GM23338 (cell line): Measurements from ENCODE around the gene PTPDC1. TPM values are rescaled to one million over a fixed set of nuclear protein-coding genes. Genes with fewer than 3 reads are reported as not detected.

Experiments
- CREB1 ChIP-seq: fragments of 250-450 bp; sonication (Bioruptor Pico); IDR thresholded peaks from 2 replicates; pipeline ENCODE4 v1.5.0; 2020; ENCODE audit warnings: low read depth, mild to moderate bottlenecking, moderate library complexity
- EZH2phosphoT487 ChIP-seq: fragments of 200-600 bp; sonication (generic); IDR thresholded peaks from one replicate; pipeline ENCODE4 v1.8.1; 2018; ENCODE audit warnings: antibody characterized with exemption; ENCODE audit not compliant: unreplicated experiment
- JUNB ChIP-seq: IDR thresholded peaks from one replicate; pipeline ENCODE4 v1.6.1; 2016; ENCODE audit warnings: antibody characterized with exemption; ENCODE audit not compliant: unreplicated experiment
- POLR2AphosphoS5 ChIP-seq: IDR thresholded peaks from 2 replicates; pipeline ENCODE4 v1.6.1; 2016; ENCODE audit warnings: antibody characterized with exemption, low read depth
- STAT1 ChIP-seq: IDR thresholded peaks from one replicate; pipeline ENCODE4 v1.6.1; 2016; ENCODE audit warnings: antibody characterized with exemption; ENCODE audit not compliant: unreplicated experiment
- ZNF114 ChIP-seq: fragments of 250-450 bp; sonication (Bioruptor Pico); IDR thresholded peaks from 2 replicates; pipeline ENCODE4 v1.5.0; 2020; ENCODE audit warnings: mild to moderate bottlenecking, moderate library complexity
- ZNF331 ChIP-seq: fragments of 250-450 bp; sonication (Bioruptor Pico); IDR thresholded peaks from 2 replicates; pipeline ENCODE4 v1.5.0; 2020; ENCODE audit warnings: low read depth, mild to moderate bottlenecking, moderate library complexity
- polyA plus RNA-seq: library from polyadenylated mRNA; unstranded; fragments of >200 nt; fragmentation: Nextera tagmentation; extraction: Ambion mirVana; gene quantifications from 2 replicates; pipeline ENCODE4 v1.2.1, GENCODE V29; 2016
- total RNA-seq: library from RNA; depleted of rRNA; stranded (reverse); fragments of >200 nt; shearing (Covaris generic); gene quantifications from 2 replicates; pipeline ENCODE4 v1.2.3, GENCODE V29; 2014
- TF ChIP-seq, protein P1 (sequence below): fragments of 250-450 bp; sonication (Bioruptor Pico); IDR thresholded peaks from 2 replicates; pipeline ENCODE4 v1.5.0; 2020; ENCODE audit warnings: mild to moderate bottlenecking, moderate library complexity
- TF ChIP-seq, protein P2 (sequence below), 2 experiments: fragments of 200-600 bp in 1 of 2; sonication (generic) in 1 of 2; conservative IDR thresholded peaks; 2 replicates each; pipeline versions ENCODE4 v1.5.1 to v1.6.1; 2016 to 2017; ENCODE audit warnings: antibody characterized with exemption in 2 of 2, low read depth in 2 of 2, mild to moderate bottlenecking in 2 of 2, moderate library complexity in 1 of 2

PTPDC1 gene
- total and polyA plus RNA-seq, 2 experiments from 2014 or later, result 4.3 to 10.6 TPM

DNA sequence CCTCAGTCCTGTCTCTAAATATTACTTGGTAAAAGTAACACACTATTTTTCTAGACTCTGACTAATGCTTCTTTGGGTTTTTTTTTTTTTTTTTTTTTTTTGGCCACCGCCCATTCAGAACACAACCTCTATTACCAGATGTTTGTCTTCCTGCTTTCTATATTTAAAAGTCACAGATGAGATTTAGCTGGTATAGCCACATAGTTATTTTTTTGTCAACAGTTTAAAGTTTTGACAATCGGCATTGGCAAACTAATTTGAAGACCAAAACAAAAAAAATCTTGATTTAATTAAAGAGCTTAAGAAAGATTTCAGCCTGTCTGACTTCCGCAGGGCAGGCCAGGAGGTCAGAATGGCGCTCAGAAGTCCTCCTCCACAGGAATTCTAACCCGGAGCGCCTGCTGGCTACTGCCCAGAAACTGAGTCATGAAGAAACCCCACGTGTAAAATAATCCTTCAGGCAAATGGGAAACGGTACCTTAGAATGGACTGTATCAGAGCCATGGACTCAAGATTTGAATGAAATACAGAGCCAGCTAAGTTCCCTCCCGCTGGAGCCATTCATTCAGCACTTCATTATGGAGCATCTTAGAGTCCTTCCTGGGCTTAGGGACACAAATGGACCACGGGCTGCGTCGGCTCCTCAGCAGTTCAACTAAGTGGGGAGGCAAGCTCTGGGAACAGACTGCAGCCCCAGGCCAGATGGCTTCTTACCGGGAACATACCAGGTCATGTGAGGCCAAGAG is 55.6 kb downstream of the PTPDC1 start (continued):
- TF ChIP-seq, protein P1, sequence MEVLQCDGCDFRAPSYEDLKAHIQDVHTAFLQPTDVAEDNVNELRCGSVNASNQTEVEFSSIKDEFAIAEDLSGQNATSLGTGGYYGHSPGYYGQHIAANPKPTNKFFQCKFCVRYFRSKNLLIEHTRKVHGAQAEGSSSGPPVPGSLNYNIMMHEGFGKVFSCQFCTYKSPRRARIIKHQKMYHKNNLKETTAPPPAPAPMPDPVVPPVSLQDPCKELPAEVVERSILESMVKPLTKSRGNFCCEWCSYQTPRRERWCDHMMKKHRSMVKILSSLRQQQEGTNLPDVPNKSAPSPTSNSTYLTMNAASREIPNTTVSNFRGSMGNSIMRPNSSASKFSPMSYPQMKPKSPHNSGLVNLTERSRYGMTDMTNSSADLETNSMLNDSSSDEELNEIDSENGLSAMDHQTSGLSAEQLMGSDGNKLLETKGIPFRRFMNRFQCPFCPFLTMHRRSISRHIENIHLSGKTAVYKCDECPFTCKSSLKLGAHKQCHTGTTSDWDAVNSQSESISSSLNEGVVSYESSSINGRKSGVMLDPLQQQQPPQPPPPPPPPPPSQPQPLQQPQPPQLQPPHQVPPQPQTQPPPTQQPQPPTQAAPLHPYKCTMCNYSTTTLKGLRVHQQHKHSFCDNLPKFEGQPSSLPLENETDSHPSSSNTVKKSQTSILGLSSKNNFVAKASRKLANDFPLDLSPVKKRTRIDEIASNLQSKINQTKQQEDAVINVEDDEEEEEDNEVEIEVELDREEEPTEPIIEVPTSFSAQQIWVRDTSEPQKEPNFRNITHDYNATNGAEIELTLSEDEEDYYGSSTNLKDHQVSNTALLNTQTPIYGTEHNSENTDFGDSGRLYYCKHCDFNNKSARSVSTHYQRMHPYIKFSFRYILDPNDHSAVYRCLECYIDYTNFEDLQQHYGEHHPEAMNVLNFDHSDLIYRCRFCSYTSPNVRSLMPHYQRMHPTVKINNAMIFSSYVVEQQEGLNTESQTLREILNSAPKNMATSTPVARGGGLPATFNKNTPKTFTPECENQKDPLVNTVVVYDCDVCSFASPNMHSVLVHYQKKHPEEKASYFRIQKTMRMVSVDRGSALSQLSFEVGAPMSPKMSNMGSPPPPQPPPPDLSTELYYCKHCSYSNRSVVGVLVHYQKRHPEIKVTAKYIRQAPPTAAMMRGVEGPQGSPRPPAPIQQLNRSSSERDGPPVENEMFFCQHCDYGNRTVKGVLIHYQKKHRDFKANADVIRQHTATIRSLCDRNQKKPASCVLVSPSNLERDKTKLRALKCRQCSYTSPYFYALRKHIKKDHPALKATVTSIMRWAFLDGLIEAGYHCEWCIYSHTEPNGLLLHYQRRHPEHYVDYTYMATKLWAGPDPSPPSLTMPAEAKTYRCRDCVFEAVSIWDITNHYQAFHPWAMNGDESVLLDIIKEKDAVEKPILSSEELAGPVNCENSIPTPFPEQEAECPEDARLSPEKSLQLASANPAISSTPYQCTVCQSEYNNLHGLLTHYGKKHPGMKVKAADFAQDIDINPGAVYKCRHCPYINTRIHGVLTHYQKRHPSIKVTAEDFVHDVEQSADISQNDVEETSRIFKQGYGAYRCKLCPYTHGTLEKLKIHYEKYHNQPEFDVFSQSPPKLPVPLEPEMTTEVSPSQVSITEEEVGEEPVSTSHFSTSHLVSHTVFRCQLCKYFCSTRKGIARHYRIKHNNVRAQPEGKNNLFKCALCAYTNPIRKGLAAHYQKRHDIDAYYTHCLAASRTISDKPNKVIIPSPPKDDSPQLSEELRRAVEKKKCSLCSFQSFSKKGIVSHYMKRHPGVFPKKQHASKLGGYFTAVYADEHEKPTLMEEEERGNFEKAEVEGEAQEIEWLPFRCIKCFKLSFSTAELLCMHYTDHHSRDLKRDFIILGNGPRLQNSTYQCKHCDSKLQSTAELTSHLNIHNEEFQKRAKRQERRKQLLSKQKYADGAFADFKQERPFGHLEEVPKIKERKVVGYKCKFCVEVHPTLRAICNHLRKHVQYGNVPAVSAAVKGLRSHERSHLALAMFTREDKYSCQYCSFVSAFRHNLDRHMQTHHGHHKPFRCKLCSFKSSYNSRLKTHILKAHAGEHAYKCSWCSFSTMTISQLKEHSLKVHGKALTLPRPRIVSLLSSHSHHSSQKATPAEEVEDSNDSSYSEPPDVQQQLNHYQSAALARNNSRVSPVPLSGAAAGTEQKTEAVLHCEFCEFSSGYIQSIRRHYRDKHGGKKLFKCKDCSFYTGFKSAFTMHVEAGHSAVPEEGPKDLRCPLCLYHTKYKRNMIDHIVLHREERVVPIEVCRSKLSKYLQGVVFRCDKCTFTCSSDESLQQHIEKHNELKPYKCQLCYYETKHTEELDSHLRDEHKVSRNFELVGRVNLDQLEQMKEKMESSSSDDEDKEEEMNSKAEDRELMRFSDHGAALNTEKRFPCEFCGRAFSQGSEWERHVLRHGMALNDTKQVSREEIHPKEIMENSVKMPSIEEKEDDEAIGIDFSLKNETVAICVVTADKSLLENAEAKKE (CRISPR knock-in tag), result no peak
- TF ChIP-seq JUNB, result no peak
- TF ChIP-seq, protein P2, sequence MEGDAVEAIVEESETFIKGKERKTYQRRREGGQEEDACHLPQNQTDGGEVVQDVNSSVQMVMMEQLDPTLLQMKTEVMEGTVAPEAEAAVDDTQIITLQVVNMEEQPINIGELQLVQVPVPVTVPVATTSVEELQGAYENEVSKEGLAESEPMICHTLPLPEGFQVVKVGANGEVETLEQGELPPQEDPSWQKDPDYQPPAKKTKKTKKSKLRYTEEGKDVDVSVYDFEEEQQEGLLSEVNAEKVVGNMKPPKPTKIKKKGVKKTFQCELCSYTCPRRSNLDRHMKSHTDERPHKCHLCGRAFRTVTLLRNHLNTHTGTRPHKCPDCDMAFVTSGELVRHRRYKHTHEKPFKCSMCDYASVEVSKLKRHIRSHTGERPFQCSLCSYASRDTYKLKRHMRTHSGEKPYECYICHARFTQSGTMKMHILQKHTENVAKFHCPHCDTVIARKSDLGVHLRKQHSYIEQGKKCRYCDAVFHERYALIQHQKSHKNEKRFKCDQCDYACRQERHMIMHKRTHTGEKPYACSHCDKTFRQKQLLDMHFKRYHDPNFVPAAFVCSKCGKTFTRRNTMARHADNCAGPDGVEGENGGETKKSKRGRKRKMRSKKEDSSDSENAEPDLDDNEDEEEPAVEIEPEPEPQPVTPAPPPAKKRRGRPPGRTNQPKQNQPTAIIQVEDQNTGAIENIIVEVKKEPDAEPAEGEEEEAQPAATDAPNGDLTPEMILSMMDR (conservative IDR thresholded peaks at IDR 0.05; ENCODE audit: low read depth in 2 of 2), result no peak
- no peak for TF ChIP-seq ZNF114 (CRISPR knock-in tag)
- no peak for TF ChIP-seq STAT1
- no peak for TF ChIP-seq EZH2phosphoT487
- TF ChIP-seq ZNF331 (CRISPR knock-in tag), result no peak
- TF ChIP-seq POLR2AphosphoS5, result no peak
- TF ChIP-seq CREB1 (CRISPR knock-in tag), result no peak
